ENCODE data around the gene TCP11. TPM values are rescaled to one million over a fixed set of nuclear protein-coding genes. Genes with fewer than 3 reads are reported as not detected.

TCP11 gene
- total RNA-seq, 1 experiment from 2014 or later: not detected

- BruUV-seq (replicated peaks): no TSS peak
- ChIA-PET CTCF (no interaction called here), POLR2A (no interaction called here)
- no peaks in the 10 kb centered on the region for H3K4me1 ChIP-seq (ENCODE audit: control insufficient read depth, insufficient read depth, low read length)
- intact Hi-C loops (cut with micrococcal nuclease; ENCODE audit: unreplicated experiment) (no loop called here), in situ Hi-C loops (cut with HindIII; ENCODE audit: low pct_unique_long_range_greater_than_20kb, low sequenced_read_pairs) (no loop called here)
- H3K27ac ChIP-seq (ENCODE audit: low read length): no peak overlapping the region
- H3K9me3 ChIP-seq (ENCODE audit: control insufficient read depth, insufficient read depth, low read depth, low read length): no peaks in the 10 kb centered on the region
- H3K36me3 ChIP-seq (ENCODE audit: control insufficient read depth, insufficient read depth, low read length): no peaks in the 10 kb centered on the region
- no peak for ATAC-seq
- no peaks in the 10 kb centered on the region for H3K27me3 ChIP-seq (ENCODE audit: control insufficient read depth, insufficient read depth, low read length)
- H3K4me3 ChIP-seq (ENCODE audit: low read depth in 2 of 2, low read length in 2 of 2): no peak overlapping the region
- DNase-seq (ENCODE audit: low read depth, low spot score): no peak
- no peak for TF ChIP-seq CTCF (IDR thresholded peaks at IDR 0.05)
- TF ChIP-seq SIN3A (IDR thresholded peaks at IDR 0.05; ENCODE audit: borderline replicate concordance, insufficient read depth, low read depth, low read length): no peak
Observed at GRCh38 chr6:35173044-35173426, 31.9 kb upstream of the TCP11 start.

GRCh38 chr6:35170891-35171290, 29.8 kb upstream of the TCP11 start:
- no peak for DNase-seq (ENCODE audit: low read depth, low spot score)
- intact Hi-C loops (cut with micrococcal nuclease; ENCODE audit: unreplicated experiment) (no loop called here), in situ Hi-C loops (cut with HindIII; ENCODE audit: low pct_unique_long_range_greater_than_20kb, low sequenced_read_pairs) (no loop called here)
- TF ChIP-seq POLR2AphosphoS5 (IDR thresholded peaks at IDR 0.05; ENCODE audit: low read depth, low read length): no peak
- CTCF ChIA-PET: no interaction called here
- peaks cover 4% of the 10 kb centered on the region; the same call in 1 of the 2 replicates for H3K4me1 ChIP-seq (ENCODE audit: control insufficient read depth, insufficient read depth, low read length)
- no peaks in the 10 kb centered on the region for H3K27me3 ChIP-seq (ENCODE audit: control insufficient read depth, insufficient read depth, low read length)
- H3K36me3 ChIP-seq (ENCODE audit: control insufficient read depth, insufficient read depth, low read length): no peaks in the 10 kb centered on the region
- POLR2A ChIA-PET: no interaction called here
- H3K27ac ChIP-seq (ENCODE audit: low read length): no peak overlapping the region
- no peaks in the 10 kb centered on the region for H3K9me3 ChIP-seq (ENCODE audit: control insufficient read depth, insufficient read depth, low read depth, low read length)
- no peak overlapping the region for H3K4me3 ChIP-seq (ENCODE audit: low read depth in 2 of 2, low read length in 2 of 2)
- ATAC-seq: no peak
- BruUV-seq (replicated peaks): no TSS peak

- in situ Hi-C loops (cut with HindIII; ENCODE audit: low pct_unique_long_range_greater_than_20kb, low sequenced_read_pairs) (no loop called here), intact Hi-C loops (cut with micrococcal nuclease; ENCODE audit: unreplicated experiment) (no loop called here)
- H3K27me3 ChIP-seq (ENCODE audit: control insufficient read depth, insufficient read depth, low read length): no peaks in the 10 kb centered on the region
- DNase-seq (ENCODE audit: low read depth, low spot score) (no peak), ATAC-seq (no peak)
- H3K36me3 ChIP-seq (ENCODE audit: control insufficient read depth, insufficient read depth, low read length): no peaks in the 10 kb centered on the region
- H3K4me1 ChIP-seq (ENCODE audit: control insufficient read depth, insufficient read depth, low read length): peaks cover 7% of the 10 kb centered on the region; the same call in 1 of the 2 replicates
- POLR2A ChIA-PET: no interaction called here
- H3K4me3 ChIP-seq (ENCODE audit: low read depth in 2 of 2, low read length in 2 of 2): no peak overlapping the region
- no peak for TF ChIP-seq REST (IDR thresholded peaks at IDR 0.05; ENCODE audit: insufficient read depth in 1 of 2, low read depth in 2 of 2, low read length in 1 of 2)
- TF ChIP-seq CTCF (IDR thresholded peaks at IDR 0.05): no peak
- TF ChIP-seq TCF7L2 (IDR thresholded peaks at IDR 0.05; ENCODE audit: low read depth, low read length): no peak
- no peak for TF ChIP-seq POLR2AphosphoS5 (IDR thresholded peaks at IDR 0.05; ENCODE audit: low read depth, low read length)
- no peak for TF ChIP-seq SIN3A (IDR thresholded peaks at IDR 0.05; ENCODE audit: borderline replicate concordance, insufficient read depth, low read depth, low read length)
- no peaks in the 10 kb centered on the region for H3K9me3 ChIP-seq (ENCODE audit: control insufficient read depth, insufficient read depth, low read depth, low read length)
- H3K27ac ChIP-seq (ENCODE audit: low read length): no peak overlapping the region
- CTCF ChIA-PET: no interaction called here
- BruUV-seq (replicated peaks): no TSS peak
Observed at GRCh38 chr6:35170166-35170565, 29.0 kb upstream of the TCP11 start.
